H1 (cell line): ENCODE measurements around the gene RGS21. TPM values are rescaled to one million over a fixed set of nuclear protein-coding genes. Genes with fewer than 3 reads are reported as not detected.

Experiments
- CTCF ChIA-PET: fragments of 300-600 bp; sonication (Branson Sonifier 250); formaldehyde crosslinking; loops from one replicate; lab custom pipeline; 2021; ENCODE audit not compliant: partially characterized antibody; lab: Charles Lee
- POLR2A ChIA-PET: fragments of 300-600 bp; sonication (Branson Sonifier 250); formaldehyde crosslinking; loops from one replicate; lab custom pipeline; 2021; ENCODE audit warnings: inconsistent platforms; ENCODE audit not compliant: partially characterized antibody; lab: Charles Lee
- DNase-seq, 2 experiments: peaks; one replicate each; pipeline versions ENCODE4 v3.0.0 to v3.0.0-alpha.2; 2010 to 2022; ENCODE audit warnings: low spot score in 2 of 2, low read depth in 1 of 2, mixed read lengths in 1 of 2
- FAIRE-seq: peaks from 2 replicates; lab custom pipeline; 2011; peaks lifted over from hg19 to GRCh38; lab: Jason Lieb, UNC
- H2AFZ ChIP-seq: 2 replicates; pipeline ENCODE4 v1.8.1; 2012; ENCODE audit warnings: low read length, inconsistent platforms
- H2AK5ac ChIP-seq: 2 replicates; pipeline ENCODE4 v1.6.1; 2013; ENCODE audit warnings: low read depth, low read length
- H2BK120ac ChIP-seq: replicated peaks from 2 replicates; pipeline ENCODE3; 2013; ENCODE audit warnings: low read depth, low read length, inconsistent platforms
- H2BK12ac ChIP-seq: 2 replicates; pipeline ENCODE4 v1.6.1; 2013; ENCODE audit warnings: low read depth, low read length
- H2BK15ac ChIP-seq: 2 replicates; pipeline ENCODE4 v1.6.1; 2013; ENCODE audit warnings: low read length
- H2BK20ac ChIP-seq: 2 replicates; pipeline ENCODE4 v1.6.1; 2013; ENCODE audit warnings: low read length
- H2BK5ac ChIP-seq: 2 replicates; pipeline ENCODE4 v1.6.1; 2013; ENCODE audit warnings: low read depth, low read length
- H3K14ac ChIP-seq: 2 replicates; pipeline ENCODE4 v1.6.1; 2013; ENCODE audit warnings: inconsistent platforms; ENCODE audit not compliant: insufficient read length
- H3K18ac ChIP-seq: 2 replicates; pipeline ENCODE4 v1.6.1; 2013; ENCODE audit warnings: low read length; ENCODE audit errors: extremely low read depth
- H3K23ac ChIP-seq: 2 replicates; pipeline ENCODE4 v1.6.1; 2013; ENCODE audit warnings: inconsistent platforms; ENCODE audit not compliant: insufficient read length
- H3K23me2 ChIP-seq: 2 replicates; pipeline ENCODE4 v1.6.1; 2013; ENCODE audit warnings: low read depth, low read length
- H3K27ac ChIP-seq: 2 replicates; pipeline ENCODE4 v1.6.1; 2011; ENCODE audit warnings: low read depth, low read length, inconsistent platforms
- H3K27me3 ChIP-seq, 4 experiments: replicated peaks in 1 of 4; 1 replicate in 1 of 4; 2 replicates in 3 of 4; pipeline versions ENCODE4 v1.6.1 to v1.8.1; 2011 to 2013; ENCODE audit warnings: low read length in 3 of 4, mild to moderate bottlenecking in 3 of 4, inconsistent platforms in 2 of 4, mixed read lengths in 2 of 4, moderate library complexity in 1 of 4; ENCODE audit not compliant: control insufficient read depth in 3 of 4, insufficient read depth in 3 of 4; ENCODE audit errors: extremely low read depth in 1 of 4
- H3K36me3 ChIP-seq, 4 experiments: 2 replicates each; pipeline versions ENCODE4 v1.6.1 to v1.8.1; 2011 to 2013; ENCODE audit warnings: mild to moderate bottlenecking in 4 of 4, low read length in 3 of 4, moderate library complexity in 2 of 4, control low read depth in 1 of 4, inconsistent platforms in 1 of 4; ENCODE audit not compliant: insufficient read depth in 4 of 4, control insufficient read depth in 2 of 4
- H3K4ac ChIP-seq: replicated peaks from 2 replicates; pipeline ENCODE3; 2013; ENCODE audit warnings: low read length, low read depth, mixed read lengths, inconsistent platforms; ENCODE audit not compliant: insufficient read length
- H3K4me1 ChIP-seq, 4 experiments: replicated peaks in 1 of 4; 1 replicate in 1 of 4; 2 replicates in 3 of 4; pipeline versions ENCODE4 v1.6.1 to v1.8.1; 2011 to 2013; ENCODE audit warnings: low read length in 3 of 4, inconsistent platforms in 2 of 4, mixed read lengths in 1 of 4; ENCODE audit not compliant: insufficient read depth in 4 of 4, control insufficient read depth in 3 of 4
- H3K4me2 ChIP-seq, 2 experiments: 2 replicates each; pipeline versions ENCODE4 v1.6.1 to v1.8.1; 2011 to 2013; ENCODE audit warnings: low read depth in 2 of 2, low read length in 2 of 2, control low read depth in 1 of 2, inconsistent platforms in 1 of 2, mild to moderate bottlenecking in 1 of 2; ENCODE audit not compliant: insufficient read depth in 1 of 2
- H3K4me3 ChIP-seq, 4 experiments: fragments of 200-600, 300-600 bp in 1 of 4; sonication (generic), shearing (Covaris generic), sonication (Bioruptor Twin) in 1 of 4; 2 replicates each; pipeline versions ENCODE4 v1.5.1 to v1.8.1; 2011 to 2016; ENCODE audit warnings: low read length in 4 of 4, low read depth in 3 of 4, control low read depth in 2 of 4, inconsistent platforms in 2 of 4, mild to moderate bottlenecking in 2 of 4, mixed read lengths in 1 of 4, moderate library complexity in 1 of 4; ENCODE audit not compliant: insufficient read depth in 2 of 4; ENCODE audit errors: extremely low read depth in 1 of 4
- H3K56ac ChIP-seq: replicated peaks from 2 replicates; pipeline ENCODE3; 2013; ENCODE audit warnings: low read depth, mild to moderate bottlenecking, mixed read lengths, low read length, inconsistent platforms; ENCODE audit not compliant: insufficient read length
- H3K79me1 ChIP-seq: 2 replicates; pipeline ENCODE4 v1.6.1; 2013; ENCODE audit warnings: low read depth, low read length, control low read depth
- H3K79me2 ChIP-seq, 2 experiments: 2 replicates each; pipeline versions ENCODE4 v1.6.1 to v1.8.1; 2012 to 2013; ENCODE audit warnings: low read length in 2 of 2, mild to moderate bottlenecking in 2 of 2, inconsistent platforms in 1 of 2; ENCODE audit not compliant: insufficient read depth in 2 of 2, control insufficient read depth in 1 of 2
- H3K9ac ChIP-seq, 4 experiments: replicated peaks in 1 of 4; 1 replicate in 1 of 4; 2 replicates in 3 of 4; pipeline versions ENCODE4 v1.6.1 to v1.8.1; 2011 to 2013; ENCODE audit warnings: low read depth in 3 of 4, low read length in 3 of 4, control low read depth in 2 of 4, mild to moderate bottlenecking in 2 of 4, moderate library complexity in 2 of 4, inconsistent platforms in 1 of 4; ENCODE audit errors: extremely low read depth in 1 of 4
- H3K9me3 ChIP-seq, 2 experiments: 2 replicates each; pipeline versions ENCODE4 v1.6.1 to v1.8.1; 2012 to 2013; ENCODE audit warnings: mild to moderate bottlenecking in 2 of 2, moderate library complexity in 2 of 2, control low read depth in 1 of 2, inconsistent platforms in 1 of 2, low read depth in 1 of 2, low read length in 1 of 2, mixed read lengths in 1 of 2; ENCODE audit not compliant: insufficient read depth in 2 of 2
- H4K20me1 ChIP-seq, 2 experiments: replicated peaks in 1 of 2; 2 replicates each; pipeline versions ENCODE3 to v1.8.1; 2011 to 2013; ENCODE audit warnings: inconsistent platforms in 2 of 2, low read length in 2 of 2, mild to moderate bottlenecking in 1 of 2; ENCODE audit not compliant: insufficient read depth in 2 of 2, control insufficient read depth in 1 of 2
- H4K5ac ChIP-seq: 2 replicates; pipeline ENCODE4 v1.6.1; 2013; ENCODE audit warnings: low read length, low read depth, mixed read lengths, inconsistent platforms; ENCODE audit not compliant: insufficient read length
- H4K8ac ChIP-seq: 2 replicates; pipeline ENCODE4 v1.8.0; 2013; ENCODE audit warnings: mild to moderate bottlenecking, moderate library complexity, low read length, inconsistent platforms; ENCODE audit not compliant: insufficient read depth; ENCODE audit errors: extremely low read depth
- H4K91ac ChIP-seq: replicated peaks from 2 replicates; pipeline ENCODE3; 2013; ENCODE audit warnings: low read length, mixed read lengths, inconsistent platforms; ENCODE audit not compliant: insufficient read length
- BCL11A ChIP-seq, 2 experiments: IDR thresholded peaks; one replicate each; pipeline ENCODE4 v1.6.1; 2011; ENCODE audit warnings: low read depth in 2 of 2, low read length in 2 of 2, mild to moderate bottlenecking in 2 of 2
- CBX8 ChIP-seq: fragments of 300-800, 300-1000 bp; sonication (generic); IDR thresholded peaks from 2 replicates; pipeline ENCODE4 v1.7.1; 2016; ENCODE audit warnings: low read depth, low read length, borderline replicate concordance
- EGR1 ChIP-seq: IDR thresholded peaks from 2 replicates; pipeline ENCODE4 v1.6.1; 2011; ENCODE audit warnings: low read depth, low read length, borderline replicate concordance
- HDAC6 ChIP-seq: IDR thresholded peaks from one replicate; pipeline ENCODE4 v1.7.1; 2012; ENCODE audit warnings: low read depth, mild to moderate bottlenecking, inconsistent platforms, low read length, moderate library complexity
- JUN ChIP-seq: IDR thresholded peaks from 2 replicates; pipeline ENCODE4 v1.6.1; 2011; ENCODE audit warnings: low read depth, mild to moderate bottlenecking, improper control_type of control experiment, low read length
- NRF1 ChIP-seq: IDR thresholded peaks from 2 replicates; pipeline ENCODE4 v1.6.1; 2011; ENCODE audit warnings: mild to moderate bottlenecking, low read depth, low read length, improper control_type of control experiment
- RNF2 ChIP-seq: fragments of 200-900, 300-1000 bp; sonication (generic); IDR thresholded peaks from 2 replicates; pipeline ENCODE4 v1.7.1; 2016; ENCODE audit warnings: borderline replicate concordance, low read depth, mild to moderate bottlenecking, antibody characterized with exemption, low read length; ENCODE audit not compliant: poor library complexity, severe bottlenecking; ENCODE audit errors: missing control alignments
- RXRA ChIP-seq: IDR thresholded peaks from 2 replicates; pipeline ENCODE4 v1.6.1; 2011; ENCODE audit warnings: low read depth, mild to moderate bottlenecking, low read length, moderate library complexity; ENCODE audit not compliant: insufficient read depth
- SIN3A ChIP-seq, 2 experiments: IDR thresholded peaks in 1 of 2; conservative IDR thresholded peaks in 1 of 2; 2 replicates each; pipeline ENCODE4 v1.6.1; 2011 to 2012; ENCODE audit warnings: low read length in 2 of 2, improper control_type of control experiment in 1 of 2, low read depth in 1 of 2, mild to moderate bottlenecking in 1 of 2
- TAF7 ChIP-seq: optimal IDR thresholded peaks from 2 replicates; pipeline ENCODE3; 2011; ENCODE audit warnings: low read depth, mild to moderate bottlenecking, inconsistent platforms, low read length, moderate library complexity, borderline replicate concordance
- WGBS, 2 experiments: shearing (Covaris generic) in 1 of 2; methylation state at CpG; one replicate each; pipeline versions ENCODE4 v1.1.6 to v1.1.7; 2013 to 2015; ENCODE audit warnings: low lambda C conversion rate in 2 of 2, mixed read lengths in 2 of 2, inconsistent platforms in 1 of 2, low coverage in 1 of 2, missing lambda C conversion rate in 1 of 2; ENCODE audit not compliant: insufficient replicate concordance in 2 of 2, insufficient coverage in 1 of 2, insufficient read length in 1 of 2; ENCODE audit errors: extremely low coverage in 1 of 2, missing lambda C conversion rate in 1 of 2; 5-methylcytosine and 5-hydroxymethylcytosine counted together
- polyA plus RNA-seq, 7 experiments: library from polyadenylated mRNA; depleted of rRNA in 3 of 7; stranded (reverse) in 5 of 7; unstranded in 2 of 7; fragments of >200 nt in 5 of 7; fragments of 200-250 nt in 2 of 7; gene quantifications; 1 replicate in 5 of 7; 2 replicates in 1 of 7; 4 replicates in 1 of 7; pipeline versions ENCODE4 v1.2.1 to v1.2.3, GENCODE V29; 2011 to 2013; ENCODE audit warnings: missing spikeins in 2 of 7, mixed read lengths in 2 of 7
- total RNA-seq: library from RNA; stranded (reverse); fragmentation: NEBNext Ultra II Directional; extraction: Animal tissue kit (Norgen Biotek cat#: 25700); gene quantifications from 2 replicates; pipeline ENCODE4 v1.2.1, GENCODE V29; 2021
- TF ChIP-seq, protein P1 (sequence below): IDR thresholded peaks from 2 replicates; pipeline ENCODE4 v1.6.1; 2012; ENCODE audit warnings: inconsistent platforms
- TF ChIP-seq, protein P2 (sequence below): IDR thresholded peaks from 2 replicates; pipeline ENCODE4 v1.6.1; 2011; ENCODE audit warnings: low read depth, mild to moderate bottlenecking, low read length; ENCODE audit not compliant: insufficient read depth

RGS21 gene
- total and polyA plus RNA-seq, 2 of the 8 experiments (the other 6 are each of a cell fraction or from before 2014, with no cell fraction given) = not detected

DNA sequence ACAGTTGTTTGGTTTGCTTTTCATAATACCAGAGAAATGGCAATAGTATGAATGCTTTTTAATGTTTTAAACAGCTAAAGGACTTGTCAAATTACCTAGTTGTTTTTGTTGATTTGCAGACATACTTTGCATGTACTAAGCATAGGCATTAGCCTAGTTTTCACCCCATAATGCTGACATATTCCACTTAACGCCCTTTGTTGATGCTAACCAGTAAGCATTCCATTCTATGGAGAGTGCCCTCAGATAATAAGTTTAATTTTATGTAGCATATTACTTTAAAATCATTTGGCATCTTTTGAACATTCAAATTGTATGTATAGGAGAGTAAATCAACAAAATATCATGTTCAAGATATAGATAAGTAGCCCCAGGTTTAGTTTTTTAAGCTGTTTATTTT is 32.5 kb downstream of the RGS21 start:
- Histone ChIP-seq H3K18ac (no peak overlapping the region), H3K23ac (no peak overlapping the region), H3K79me1 (no peaks in the 10 kb centered on the region), H3K9me3 (no peaks in the 10 kb centered on the region), H2BK5ac (no peak overlapping the region), H2BK12ac (no peak overlapping the region), H2AK5ac (no peak overlapping the region), H3K27me3 (no peaks in the 10 kb centered on the region), H3K4me3 (no peak overlapping the region), H3K23me2 (no peaks in the 10 kb centered on the region), H4K91ac (no peak overlapping the region), H3K4ac (no peak overlapping the region), H3K4me2 (no peak overlapping the region), H2AFZ (no peak overlapping the region; the same call in 1 of the 2 replicates), H4K5ac (no peak overlapping the region), H3K27ac (no peak overlapping the region), H3K4me1 (no peaks in the 10 kb centered on the region), H2BK15ac (no peak overlapping the region), H3K9ac (no peak overlapping the region), H2BK120ac (no peak overlapping the region), H3K56ac (no peak overlapping the region), H4K20me1 (no peaks in the 10 kb centered on the region), H3K36me3 (no peaks in the 10 kb centered on the region), H3K79me2 (no peaks in the 10 kb centered on the region), H3K14ac (no peak overlapping the region), H4K8ac (no peak overlapping the region), H2BK20ac (no peak overlapping the region)
- ChIA-PET POLR2A (no interaction called here), CTCF (no interaction called here)
- FAIRE-seq = no peak
- 95% methylated on average over 1 of the region's 1 CpG; no CpG with 5 or more reads in 1 of the 2 experiments for WGBS, 2 experiments
- DNase-seq = no peak
- TF ChIP-seq JUN (no peak), SIN3A (conservative IDR thresholded peaks at IDR 0.05 in 1 of 2, IDR thresholded peaks at IDR 0.05 in 1 of 2; ENCODE audit: low read depth in 1 of 2, low read length in 2 of 2) (no peak), CBX8 (no peak), RNF2 (no peak), BCL11A (IDR thresholded peaks at IDR 0.05; ENCODE audit: low read depth in 2 of 2, low read length in 2 of 2) (no peak), RXRA (no peak), EGR1 (no peak), HDAC6 (no peak), TAF7 (no peak), NRF1 (no peak)
- TF ChIP-seq, protein P1, sequence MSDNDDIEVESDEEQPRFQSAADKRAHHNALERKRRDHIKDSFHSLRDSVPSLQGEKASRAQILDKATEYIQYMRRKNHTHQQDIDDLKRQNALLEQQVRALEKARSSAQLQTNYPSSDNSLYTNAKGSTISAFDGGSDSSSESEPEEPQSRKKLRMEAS = no peak
- TF ChIP-seq, protein P2, sequence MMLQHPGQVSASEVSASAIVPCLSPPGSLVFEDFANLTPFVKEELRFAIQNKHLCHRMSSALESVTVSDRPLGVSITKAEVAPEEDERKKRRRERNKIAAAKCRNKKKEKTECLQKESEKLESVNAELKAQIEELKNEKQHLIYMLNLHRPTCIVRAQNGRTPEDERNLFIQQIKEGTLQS = no peak
